ENCODE results near the gene PCDHA5.
"Not testable (repeated sequence)": the region's sequence is repeated elsewhere in the genome, so short reads cannot be mapped to it uniquely, and the experiment has no call there.

GRCh38 chr5:140802381-140802780, 19.0 kb upstream of the PCDHA5 start:
- TF ChIP-seq TAF1 (IDR thresholded peaks at IDR 0.05; ENCODE audit: borderline replicate concordance, low read depth, low read length); POLR2A (IDR thresholded peaks at IDR 0.05; ENCODE audit: low read depth, low read length); POLR2AphosphoS5 (IDR thresholded peaks at IDR 0.05; ENCODE audit: low read depth, low read length): not testable (repeated sequence)

Measured in GM12892 (cell line).